Measurements from ENCODE around the gene CMPK1.
A peak's percentile ranks its signal among the peaks of the same experiment; 100 is the strongest.

The CMPK1 gene

DNA sequence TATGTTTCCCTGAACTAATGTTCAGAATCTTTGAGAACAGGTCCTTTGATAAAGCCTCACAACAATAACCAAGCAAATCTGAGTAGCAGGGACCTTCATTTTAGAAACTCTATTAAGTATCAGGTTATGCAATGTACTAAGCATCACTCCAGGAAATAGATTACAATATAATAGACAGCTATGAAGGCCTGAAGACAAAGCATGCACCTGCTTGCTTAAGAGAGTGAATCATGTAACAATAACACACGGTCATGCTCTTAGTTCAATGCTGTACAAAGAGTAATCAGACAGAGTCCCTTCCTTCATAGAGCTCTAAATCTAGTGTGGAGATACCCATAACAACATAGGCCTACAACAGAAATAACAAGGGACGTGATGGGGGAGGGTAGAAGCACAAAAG, 8.1 kb upstream of the CMPK1 start:
- TF ChIP-seq, protein P1, sequence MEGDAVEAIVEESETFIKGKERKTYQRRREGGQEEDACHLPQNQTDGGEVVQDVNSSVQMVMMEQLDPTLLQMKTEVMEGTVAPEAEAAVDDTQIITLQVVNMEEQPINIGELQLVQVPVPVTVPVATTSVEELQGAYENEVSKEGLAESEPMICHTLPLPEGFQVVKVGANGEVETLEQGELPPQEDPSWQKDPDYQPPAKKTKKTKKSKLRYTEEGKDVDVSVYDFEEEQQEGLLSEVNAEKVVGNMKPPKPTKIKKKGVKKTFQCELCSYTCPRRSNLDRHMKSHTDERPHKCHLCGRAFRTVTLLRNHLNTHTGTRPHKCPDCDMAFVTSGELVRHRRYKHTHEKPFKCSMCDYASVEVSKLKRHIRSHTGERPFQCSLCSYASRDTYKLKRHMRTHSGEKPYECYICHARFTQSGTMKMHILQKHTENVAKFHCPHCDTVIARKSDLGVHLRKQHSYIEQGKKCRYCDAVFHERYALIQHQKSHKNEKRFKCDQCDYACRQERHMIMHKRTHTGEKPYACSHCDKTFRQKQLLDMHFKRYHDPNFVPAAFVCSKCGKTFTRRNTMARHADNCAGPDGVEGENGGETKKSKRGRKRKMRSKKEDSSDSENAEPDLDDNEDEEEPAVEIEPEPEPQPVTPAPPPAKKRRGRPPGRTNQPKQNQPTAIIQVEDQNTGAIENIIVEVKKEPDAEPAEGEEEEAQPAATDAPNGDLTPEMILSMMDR (IDR thresholded peaks at IDR 0.05) = no peak
- DNase-seq = no peak
- Histone ChIP-seq H3K27ac (no peak overlapping the region), H3K36me3 (no peaks in the 10 kb centered on the region), H3K27me3 (no peaks in the 10 kb centered on the region), H3K4me3 (no peak overlapping the region), H3K9me3 (no peaks in the 10 kb centered on the region), H3K4me1 (no peaks in the 10 kb centered on the region)
- intact Hi-C loops (cut with DNase I; ENCODE audit: low total_unique reads) = no loop called here

DNA sequence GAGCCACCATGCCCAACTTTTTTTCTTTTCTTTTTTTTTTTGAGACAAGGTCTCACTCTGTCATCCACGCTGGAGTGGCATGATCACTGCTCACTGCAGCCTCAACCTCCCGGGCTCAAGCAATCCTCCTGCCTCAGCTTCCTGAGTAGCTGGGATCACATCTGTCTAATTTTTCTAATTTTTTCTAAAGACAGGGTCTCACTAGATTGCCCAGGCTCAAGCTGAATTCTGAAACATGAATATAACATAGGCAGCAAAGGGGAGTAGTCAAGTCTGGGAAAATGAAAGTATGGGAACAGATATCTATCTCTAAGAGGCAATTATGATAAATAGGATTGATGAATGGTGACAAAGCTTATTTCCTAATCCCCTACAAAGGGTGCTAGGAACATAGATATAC, 7.3 kb upstream of the CMPK1 start:
- TF ChIP-seq, protein P1 (IDR thresholded peaks at IDR 0.05) = no peak
- DNase-seq = no peak
- intact Hi-C loops (cut with DNase I; ENCODE audit: low total_unique reads) = no loop called here
- Histone ChIP-seq H3K4me1 (no peaks in the 10 kb centered on the region), H3K4me3 (no peak overlapping the region), H3K9me3 (no peaks in the 10 kb centered on the region), H3K36me3 (no peaks in the 10 kb centered on the region), H3K27ac (no peak overlapping the region), H3K27me3 (no peaks in the 10 kb centered on the region)

GRCh38 chr1:47328992-47329391, 4.6 kb upstream of the CMPK1 start:
- H3K27ac ChIP-seq = peak overlapping the region in 1 of 2 donors; percentile 45
- intact Hi-C loops (cut with DNase I; ENCODE audit: low total_unique reads) = no loop called here

DNA sequence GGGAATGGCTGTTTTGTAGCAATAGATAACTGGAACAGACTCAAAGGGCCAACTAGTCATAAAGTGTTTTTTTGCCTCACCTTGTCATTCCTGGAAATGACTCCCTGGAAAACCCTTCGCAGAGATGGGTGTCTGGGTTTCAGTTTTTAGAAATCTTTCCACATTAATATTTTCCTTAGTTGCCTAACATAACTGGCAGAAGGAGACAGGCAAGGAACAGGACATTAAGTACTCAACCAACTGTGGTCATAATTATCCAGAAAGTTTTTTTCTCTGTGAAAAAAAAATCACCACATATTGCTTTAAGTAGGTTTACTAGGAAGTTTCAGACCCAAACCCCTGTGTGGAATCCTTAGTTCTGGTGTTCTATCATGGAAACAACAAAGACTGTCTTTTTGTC, 3.4 kb upstream of the CMPK1 start:
- no peak for DNase-seq
- peaks cover 0 to 21% (median 9%) of the 10 kb centered on the region in 4 donors for H3K4me1 ChIP-seq
- H3K4me3 ChIP-seq = no peak overlapping the region
- no peaks in the 10 kb centered on the region for H3K9me3 ChIP-seq
- intact Hi-C loops (cut with DNase I; ENCODE audit: low total_unique reads) = no loop called here
- TF ChIP-seq, protein P1 (IDR thresholded peaks at IDR 0.05) = no peak
- peak overlapping the region in 1 of 2 donors; percentile 88 for H3K27ac ChIP-seq
- H3K36me3 ChIP-seq = no peaks in the 10 kb centered on the region
- H3K27me3 ChIP-seq = no peaks in the 10 kb centered on the region

More at GRCh38 chr1:47328992-47329391, 4.6 kb upstream of the CMPK1 start:
- no peak for DNase-seq
- H3K4me1 ChIP-seq = peaks cover 0 to 14% (median 5%) of the 10 kb centered on the region in 4 donors
- TF ChIP-seq, protein P1 (IDR thresholded peaks at IDR 0.05) = no peak
- no peak overlapping the region for H3K4me3 ChIP-seq
- H3K9me3 ChIP-seq = no peaks in the 10 kb centered on the region
- H3K36me3 ChIP-seq = no peaks in the 10 kb centered on the region
- H3K27me3 ChIP-seq = no peaks in the 10 kb centered on the region

DNA sequence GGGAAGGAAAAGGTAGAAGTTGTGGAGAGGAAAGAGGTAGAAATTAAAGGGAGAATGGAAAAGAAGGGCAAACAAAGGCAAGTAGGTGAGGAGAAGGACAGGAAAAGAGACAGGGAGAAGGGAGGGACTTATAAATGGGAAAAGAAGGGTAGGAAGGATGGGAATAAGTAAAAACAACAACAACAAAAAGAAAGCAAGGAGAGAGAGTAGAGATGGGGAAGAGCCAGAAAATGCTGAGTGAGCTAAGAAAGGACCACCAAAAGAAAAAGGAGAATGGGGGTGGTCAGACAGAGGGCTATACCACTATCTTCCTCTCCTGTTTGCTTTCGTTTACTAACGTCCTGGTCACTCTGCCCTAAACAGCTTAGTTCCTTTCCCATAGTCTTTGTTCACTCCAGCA, 1.7 kb upstream of the CMPK1 start:
- TF ChIP-seq, protein P1 (IDR thresholded peaks at IDR 0.05) = no peak
- peak overlapping the region in 1 of 2 donors; percentile 88 for H3K27ac ChIP-seq
- no peak overlapping the region for H3K4me3 ChIP-seq
- H3K36me3 ChIP-seq = no peaks in the 10 kb centered on the region
- intact Hi-C loops (cut with DNase I; ENCODE audit: low total_unique reads) = no loop called here
- peaks cover 0 to 37% (median 20%) of the 10 kb centered on the region in 4 donors for H3K4me1 ChIP-seq
- H3K9me3 ChIP-seq = no peaks in the 10 kb centered on the region
- no peak for DNase-seq
- H3K27me3 ChIP-seq = no peaks in the 10 kb centered on the region
